Ishikawa (cell line): ENCODE measurements around the gene RNF187.

Source experiments
- EP300 ChIP-seq: IDR thresholded peaks from 2 replicates; pipeline ENCODE4 v1.6.1; 2012; ENCODE audit warnings: borderline replicate concordance
- MAX ChIP-seq: IDR thresholded peaks from 2 replicates; pipeline ENCODE4 v1.6.1; 2012
- TCF12 ChIP-seq: IDR thresholded peaks from 2 replicates; pipeline ENCODE4 v1.6.1; 2012; ENCODE audit warnings: low read depth
- TEAD4 ChIP-seq: IDR thresholded peaks from 2 replicates; pipeline ENCODE4 v1.6.1; 2012
- USF1 ChIP-seq: IDR thresholded peaks from 2 replicates; pipeline ENCODE4 v1.6.1; 2012

GRCh38 chr1:228446852-228447251 is 40.3 kb upstream of the RNF187 start:
- no peak for TF ChIP-seq TEAD4
- no peak for TF ChIP-seq USF1
- TF ChIP-seq EP300, result no peak
- no peak for TF ChIP-seq MAX
- TF ChIP-seq TCF12, result no peak
